NCI-H526 treated with DMSO at 0.1 percent for 48 hours (cell line): Measurements from ENCODE around the gene LDHD.

Source experiments
- DNase-seq: peaks from one replicate; lab custom pipeline; 2025; lab: John Stamatoyannopoulos, UW

The LDHD gene

DNA sequence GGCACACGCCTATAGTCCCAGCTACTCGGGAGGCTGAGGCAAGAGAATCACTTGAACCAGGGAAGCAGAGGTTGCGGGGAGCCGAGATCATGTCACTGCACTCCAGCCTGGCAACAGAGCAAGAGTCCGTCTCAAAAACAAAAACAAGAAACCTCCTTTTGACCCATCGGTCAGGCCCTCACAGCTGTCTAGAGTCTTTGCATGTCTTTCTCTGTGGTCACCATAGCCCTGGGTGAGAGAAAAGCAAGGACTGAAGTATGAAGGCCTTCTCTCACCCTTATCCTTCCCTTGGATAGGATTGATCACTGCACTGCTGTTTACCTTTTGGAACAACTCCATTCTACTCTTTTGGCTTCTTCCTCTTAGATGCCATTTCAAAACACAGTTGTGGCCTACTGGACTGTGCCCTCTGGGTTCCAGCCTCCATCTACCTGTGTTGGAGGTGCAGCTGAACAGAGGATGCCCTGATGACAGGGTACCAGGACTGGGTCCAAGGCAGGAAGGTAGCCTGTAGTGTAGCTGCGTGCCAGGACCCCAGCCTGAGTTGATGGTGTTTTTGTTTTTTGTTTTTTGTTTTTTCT lies 37.1 kb downstream of the LDHD start:
- DNase-seq: no peak

DNA sequence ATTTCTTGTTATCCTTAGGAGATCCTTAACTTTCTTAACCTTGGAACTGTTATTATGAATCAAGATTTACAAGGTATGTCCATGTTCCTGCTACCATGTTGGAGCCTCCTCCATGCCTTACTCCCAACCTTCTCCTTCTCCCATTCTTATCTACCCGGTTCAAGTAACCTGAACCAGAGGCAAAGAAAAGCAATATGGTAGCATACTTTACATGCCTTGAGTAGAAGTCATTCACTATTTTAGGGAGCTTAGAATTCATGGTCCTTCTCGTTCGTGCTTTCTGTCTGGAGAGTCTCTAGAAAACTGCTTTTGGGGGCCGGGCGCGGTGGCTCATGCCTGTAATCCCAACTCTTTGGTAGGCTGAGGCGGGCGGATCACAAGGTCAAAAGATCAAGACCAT lies 37.7 kb downstream of the LDHD start:
- no peak for DNase-seq

DNA sequence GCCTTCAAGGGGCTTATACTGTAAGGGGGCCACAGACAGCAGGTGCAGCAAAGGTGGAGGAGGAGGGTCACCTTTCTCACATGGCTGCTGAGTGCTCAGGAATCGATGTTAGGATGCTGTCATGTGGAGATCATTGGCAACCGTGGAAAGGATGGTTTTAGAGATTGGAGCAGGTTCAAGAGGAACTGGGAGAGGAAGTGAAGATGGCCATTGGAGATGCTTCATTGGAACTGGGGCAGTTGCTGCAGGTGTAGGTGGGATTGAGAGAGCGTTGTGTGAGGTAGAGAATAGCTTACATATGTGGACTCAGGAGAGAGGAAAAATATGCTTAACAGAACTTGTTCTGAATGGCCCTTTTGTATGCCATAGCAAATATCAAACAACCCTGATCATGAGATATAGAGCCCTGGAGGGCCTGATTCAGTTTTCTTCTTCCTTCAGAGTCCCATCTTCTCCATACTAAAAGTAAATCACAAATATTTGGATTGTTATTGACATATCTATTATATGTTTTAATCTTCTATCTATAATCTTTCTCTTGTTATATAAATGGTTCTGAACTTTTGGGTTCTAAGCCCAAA lies 40.8 kb downstream of the LDHD start:
- DNase-seq: no peak

DNA sequence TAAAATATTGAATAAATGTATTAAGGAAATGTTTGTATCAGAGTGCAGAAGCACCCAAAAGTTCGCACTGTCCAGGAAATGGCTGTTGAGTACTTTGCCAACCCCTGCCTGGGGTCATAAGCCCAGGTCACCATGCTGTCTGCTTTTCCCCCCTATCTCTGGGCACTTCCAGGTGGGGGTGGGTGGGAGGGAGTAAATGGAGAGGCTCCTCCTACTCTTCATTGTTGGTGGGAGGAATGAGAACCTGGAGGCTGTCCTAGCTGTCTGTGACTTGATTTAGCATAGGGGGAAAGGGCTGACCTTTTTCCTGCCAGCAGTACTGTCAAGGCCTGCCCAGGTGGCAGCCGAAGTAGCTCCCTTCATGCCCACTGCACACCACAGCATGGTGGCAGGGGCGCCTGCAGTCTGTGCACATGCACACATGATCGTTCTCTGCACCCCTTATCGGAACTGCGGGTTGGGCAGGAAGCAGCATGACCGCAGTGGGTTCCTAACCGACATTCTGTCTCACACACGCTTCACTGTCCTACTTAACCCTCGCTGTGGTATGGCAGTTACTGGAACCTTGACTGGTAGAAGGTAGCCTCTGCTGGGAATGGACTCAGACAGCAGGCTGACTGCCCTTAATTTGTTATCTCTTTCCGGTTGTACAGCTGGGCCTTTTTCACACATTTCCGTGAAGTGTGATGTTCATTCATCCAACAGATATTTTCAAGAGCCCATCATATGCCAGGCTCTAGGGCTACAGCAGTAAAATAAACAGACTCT lies 41.5 kb downstream of the LDHD start:
- no peak for DNase-seq

DNA sequence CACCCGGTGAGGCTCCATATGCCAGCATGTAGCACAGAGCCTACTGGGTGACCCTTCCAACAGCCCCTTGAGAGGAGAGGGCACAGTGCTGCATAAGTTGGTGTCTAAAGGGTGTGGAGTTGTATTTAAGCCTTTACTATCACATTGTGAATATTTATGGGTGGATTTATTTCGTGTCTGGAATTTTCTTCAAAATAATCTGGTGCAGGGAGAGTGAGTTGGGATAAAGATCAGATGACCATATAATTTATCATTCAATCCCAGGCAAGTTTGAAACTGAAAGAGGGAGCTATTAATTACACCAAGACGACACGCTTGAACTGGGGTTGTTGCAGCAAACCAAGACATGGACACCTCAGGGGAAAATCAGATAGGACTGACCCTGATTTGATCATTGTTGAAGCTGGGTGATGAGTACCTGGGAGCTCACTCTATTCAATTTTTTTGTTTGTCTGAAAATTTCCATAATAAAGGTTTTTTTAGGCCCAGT lies 42.2 kb downstream of the LDHD start:
- no peak for DNase-seq

DNA sequence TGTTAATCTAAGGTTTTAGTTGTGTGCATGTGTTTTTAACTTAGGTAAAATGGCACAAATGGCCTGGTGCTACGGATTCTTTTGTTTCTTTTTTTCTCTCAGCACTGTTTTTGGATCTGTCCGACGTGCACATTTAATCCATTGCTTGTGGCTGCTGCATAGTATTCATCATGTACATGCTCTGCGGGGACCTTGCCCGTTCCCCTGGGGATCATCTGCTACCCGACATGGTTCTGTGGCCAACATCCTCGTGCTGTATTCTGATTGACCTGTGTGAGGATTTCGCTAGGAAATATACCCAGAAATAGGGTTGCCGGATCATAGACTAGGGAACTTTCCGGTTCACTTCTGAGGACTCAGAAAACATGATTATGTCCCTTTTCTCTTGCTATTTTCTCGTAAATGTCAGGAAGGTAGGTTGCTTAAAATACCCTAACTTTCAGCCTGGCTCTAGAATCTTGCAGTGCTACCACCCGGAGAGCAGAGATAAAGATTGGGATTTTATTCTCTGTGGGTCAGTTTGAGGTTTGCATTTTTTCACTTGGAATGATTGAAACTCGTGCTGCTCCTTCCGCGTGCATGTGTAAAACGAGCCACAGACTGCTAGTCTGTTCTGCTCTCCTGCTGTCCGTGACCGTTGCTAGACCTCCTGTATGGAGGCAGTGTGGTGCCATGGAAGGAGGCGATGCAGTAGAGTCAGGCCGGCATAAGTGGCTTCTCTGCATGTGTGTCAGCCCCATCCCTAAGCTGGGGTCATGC lies 42.9 kb downstream of the LDHD start:
- no peak for DNase-seq

DNA sequence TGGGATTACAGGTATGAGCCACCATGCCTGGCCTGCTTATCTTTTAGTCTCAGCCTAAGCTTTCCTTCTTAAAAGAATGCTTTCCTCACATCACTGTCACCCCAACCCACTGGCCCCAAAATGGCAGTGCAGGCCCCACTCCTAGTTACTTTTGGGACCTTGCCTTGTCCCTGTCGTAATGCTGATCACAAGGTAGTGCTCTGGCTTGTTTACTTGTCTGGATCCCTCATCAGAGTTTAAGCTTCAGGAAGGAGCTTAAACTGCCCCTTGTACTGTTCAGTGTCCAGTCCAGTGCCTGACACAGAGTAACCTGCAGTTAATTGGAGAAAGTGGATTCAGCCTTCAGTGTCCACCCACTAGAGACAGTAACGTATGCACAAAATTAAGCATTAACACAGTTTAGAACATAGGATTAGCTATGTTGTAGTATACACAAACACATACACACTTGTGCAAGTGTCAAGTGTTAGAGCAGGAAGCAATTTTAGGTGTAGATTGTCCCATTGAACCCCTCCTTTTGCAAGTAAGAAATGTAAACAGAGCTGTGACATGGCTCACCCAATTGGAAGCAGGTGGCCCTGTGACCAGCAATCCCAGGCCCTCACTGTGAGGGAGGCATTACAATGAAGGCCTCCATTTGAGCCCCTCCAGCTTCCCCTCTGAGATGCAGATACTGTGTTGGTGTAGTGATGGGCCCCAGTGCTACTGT lies 44.2 kb downstream of the LDHD start:
- DNase-seq: no peak

DNA sequence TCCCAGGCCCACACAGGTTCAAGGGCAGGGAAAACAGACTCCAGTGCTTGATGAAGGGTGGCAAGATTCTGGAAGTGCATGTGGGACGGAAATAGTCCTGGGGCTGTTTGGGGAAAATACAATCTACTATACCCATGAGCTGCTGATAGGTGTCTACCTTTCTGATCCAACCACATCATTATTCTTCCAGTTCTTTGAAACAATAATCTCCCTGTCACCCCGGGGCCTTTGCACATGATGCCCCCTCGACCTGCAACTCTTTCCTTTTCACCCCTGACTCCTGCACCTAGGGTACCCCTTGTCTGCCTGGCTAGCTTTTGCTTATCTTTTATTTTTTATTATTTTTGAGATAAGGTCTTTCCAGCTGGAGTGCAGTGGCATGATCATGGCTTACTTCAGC lies 45.0 kb downstream of the LDHD start:
- DNase-seq: no peak

DNA sequence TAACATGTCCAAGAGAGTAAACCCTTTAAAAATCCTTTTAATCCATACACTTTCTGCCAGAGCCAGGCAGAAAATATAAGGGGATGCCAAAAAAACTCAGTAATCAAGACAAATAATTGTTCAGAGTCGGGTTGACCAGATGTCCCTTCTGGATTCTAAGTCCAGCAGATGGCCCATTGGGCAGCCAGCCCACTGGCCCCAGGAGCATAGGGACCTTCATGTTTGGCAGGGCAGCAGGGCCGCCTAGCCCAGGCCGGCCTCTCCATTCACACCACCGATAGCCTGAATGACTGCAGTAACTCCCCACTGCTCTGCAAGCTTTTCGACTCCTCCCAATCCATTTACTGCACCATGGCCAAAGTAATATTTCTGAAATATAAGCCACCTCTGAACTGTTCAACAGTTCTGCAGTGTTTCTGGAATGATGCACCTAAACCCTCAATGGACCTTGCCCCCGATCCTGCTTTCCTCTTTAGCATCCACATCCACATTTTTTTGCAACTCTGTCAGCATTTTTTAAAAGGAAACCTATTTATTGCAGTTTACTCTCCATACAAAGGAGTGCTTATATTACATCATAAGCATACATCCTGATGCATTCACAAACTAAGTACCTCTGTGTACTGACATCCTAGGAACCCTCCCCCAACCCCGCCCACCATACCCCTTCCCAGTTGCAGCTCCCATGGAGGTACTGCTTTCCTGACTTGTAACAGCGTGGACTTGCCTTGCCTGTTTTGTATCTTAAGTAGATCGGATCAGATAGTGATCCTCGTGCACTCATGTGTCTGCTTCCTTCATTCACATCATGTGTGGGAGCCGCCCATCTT lies 46.4 kb downstream of the LDHD start:
- no peak for DNase-seq

DNA sequence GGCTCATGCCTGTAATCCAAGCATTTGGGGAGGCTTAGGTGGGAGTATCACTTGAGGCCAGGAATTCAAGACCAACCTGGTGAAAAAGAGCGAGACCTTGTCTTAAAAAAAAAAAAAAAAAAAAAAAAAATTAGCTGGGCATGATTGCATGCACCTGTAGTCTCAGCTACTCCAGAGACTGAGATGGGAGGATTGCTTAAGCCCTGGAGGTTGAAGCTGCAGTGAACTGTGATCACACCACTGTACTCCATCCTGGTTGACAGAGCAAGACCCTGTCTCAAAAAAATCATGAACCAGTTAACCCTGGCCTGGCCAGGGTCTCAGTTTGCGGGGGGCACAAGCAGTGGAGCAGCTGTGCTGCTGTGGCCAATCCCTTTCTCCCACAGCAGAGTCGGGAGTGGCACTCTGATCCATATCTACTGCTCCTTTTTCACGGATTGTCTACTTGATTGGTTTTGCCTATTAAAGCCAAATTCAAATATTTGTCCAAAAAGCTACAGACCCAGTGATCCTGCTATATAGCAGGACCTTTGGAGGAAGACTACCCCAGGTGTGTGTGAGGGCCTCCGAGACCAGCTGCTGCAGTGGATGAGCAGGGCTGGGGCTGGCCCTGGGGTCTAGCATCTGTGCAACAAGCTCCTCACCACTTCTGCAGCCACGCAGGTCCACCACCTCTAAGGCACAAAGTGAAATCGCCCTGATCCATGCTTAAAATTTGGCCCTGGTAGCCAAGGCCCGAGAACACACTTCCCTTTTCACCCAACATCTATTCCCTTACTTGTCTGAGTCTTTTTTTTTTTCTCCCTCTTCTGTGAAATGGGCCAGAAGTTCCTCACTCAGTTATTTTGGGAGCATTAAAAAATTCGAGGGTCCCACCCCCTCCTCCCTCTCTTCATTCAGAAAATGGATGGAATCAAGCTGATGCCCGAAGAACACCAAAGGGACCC lies 48.2 kb downstream of the LDHD start:
- no peak for DNase-seq

DNA sequence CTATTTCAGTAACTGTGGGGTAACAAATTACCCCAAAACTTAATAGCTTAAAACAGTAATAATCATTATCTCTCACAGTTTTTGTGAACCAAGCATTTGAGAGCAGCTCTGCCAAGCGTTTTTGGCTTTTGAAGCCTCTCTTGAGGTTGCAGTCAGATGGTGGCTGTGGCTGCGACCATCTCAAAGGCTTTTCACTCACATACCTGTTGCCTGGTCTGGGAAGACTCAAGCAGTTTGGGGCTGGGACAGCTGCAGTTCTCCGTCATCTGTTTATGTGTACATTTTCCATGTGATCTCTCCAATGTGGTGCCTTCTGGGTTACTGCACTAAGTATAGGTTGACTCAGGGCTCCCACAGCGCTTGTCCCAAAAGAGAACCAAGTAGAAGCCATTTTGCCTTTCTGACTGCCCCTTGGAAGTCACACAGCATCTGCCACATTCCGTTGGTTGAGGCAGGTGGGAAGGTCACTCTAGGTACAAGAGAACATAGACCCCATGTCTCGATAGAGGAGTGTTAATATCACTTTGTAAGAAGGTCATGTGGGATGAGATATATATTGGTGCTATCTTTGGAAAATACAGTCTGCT lies 49.6 kb downstream of the LDHD start:
- no peak for DNase-seq

DNA sequence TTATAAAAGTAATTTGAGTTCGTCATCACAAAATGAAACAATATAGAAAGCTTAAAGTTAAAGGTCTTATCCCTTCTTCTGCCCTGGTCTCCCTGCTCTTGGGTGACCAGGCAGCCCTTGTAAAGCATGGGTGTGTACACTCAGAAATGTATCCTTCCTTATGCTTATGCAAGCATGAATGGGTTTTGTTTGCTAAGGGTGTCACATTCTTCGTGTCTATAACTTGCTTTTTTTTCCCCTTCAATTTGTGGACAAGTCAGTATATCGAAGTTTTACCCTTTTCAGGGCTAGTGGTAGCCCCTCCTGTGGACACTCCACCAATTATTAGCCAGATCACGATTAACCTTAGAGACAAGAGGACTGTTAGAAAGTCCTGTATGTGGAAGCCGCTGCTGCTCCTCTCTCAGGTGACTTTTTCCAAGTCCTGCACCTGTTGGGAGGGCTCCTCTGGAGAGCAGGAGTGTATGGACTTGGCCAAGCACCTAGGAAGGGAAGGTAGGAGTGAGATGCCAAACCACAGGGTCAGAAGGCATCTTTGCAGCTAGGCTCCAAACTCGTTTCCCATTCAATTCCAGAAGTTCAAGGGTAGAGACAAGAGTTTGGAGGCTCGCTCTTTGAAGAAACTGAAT lies 50.9 kb downstream of the LDHD start:
- DNase-seq: no peak

DNA sequence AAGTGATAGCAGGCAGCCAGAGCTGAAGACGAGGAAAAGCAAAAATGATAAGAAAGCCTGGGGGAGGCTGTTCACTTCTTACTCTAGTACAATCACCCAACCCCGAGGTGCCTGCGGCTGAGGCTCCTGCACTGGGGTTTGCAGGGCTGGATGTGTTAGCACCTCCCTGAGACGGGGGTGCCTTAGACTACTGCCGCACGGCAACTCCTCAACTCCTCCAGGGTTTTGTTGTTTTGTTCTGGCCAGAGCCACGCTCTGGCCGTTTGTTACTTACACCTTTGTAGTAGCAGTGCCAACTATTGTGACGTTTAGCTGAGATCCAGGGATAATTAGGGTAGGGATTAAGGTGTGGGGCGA lies 51.5 kb downstream of the LDHD start:
- no peak for DNase-seq

DNA sequence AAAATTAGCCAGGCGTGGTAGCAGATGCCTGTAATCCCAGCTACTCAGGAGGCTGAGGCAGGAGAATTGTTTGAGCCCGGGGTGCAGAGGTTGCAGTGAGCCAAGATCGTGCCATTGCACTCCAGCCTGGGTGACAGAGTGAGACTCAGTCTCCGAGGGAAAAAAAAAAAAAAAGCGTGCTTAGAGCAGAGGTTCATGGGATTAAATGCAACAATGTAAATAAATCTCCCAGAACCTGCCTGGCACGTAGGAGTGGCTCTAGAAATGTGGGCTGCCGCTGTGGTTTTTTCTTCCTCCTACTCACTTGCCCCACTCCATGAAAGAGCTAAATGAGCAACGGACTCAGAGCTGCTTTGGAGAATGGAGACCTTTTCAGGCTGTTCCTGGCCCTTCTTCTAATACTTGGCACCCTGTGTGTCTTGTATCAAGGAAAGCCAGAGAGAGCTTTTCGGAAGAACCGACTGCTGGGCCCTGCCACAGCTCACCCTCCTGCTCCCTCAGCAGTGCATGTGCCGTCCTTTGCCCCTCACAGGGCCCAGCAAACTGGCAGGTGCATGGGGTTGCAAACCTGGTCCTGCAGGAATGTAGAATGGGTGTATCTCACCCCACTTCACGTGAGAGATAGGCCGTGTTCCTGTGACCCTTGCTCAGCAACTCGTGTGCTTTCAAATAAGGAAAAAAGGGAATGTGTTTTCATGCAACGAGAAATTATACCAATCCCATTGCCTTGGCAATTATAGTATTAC lies 52.0 kb downstream of the LDHD start:
- no peak for DNase-seq

DNA sequence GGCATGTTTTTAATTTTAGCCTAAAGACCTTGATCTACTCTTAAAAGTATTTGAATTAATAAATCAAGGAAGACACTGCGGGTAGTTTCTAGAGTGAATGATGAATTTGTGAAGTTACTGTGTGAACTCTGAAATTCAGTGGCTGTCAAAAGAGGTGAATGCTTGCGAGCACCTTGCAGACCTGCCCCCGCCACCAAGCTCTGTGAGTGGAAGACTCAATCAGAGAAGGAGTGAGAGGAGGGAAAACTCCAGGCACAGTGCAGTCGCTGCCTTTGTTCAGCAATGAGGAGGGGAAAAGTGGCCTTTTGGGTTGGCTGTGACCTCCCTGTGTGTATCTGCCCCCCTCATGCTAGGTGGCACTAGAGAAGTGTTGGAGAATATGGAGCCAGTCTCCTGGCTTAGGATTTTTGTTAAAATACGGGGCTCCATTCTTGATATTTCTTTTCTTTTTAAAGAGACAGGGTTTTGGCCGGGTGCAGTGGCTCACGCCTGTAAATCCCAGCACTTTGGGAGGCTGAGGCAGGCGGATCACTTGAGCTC lies 53.0 kb downstream of the LDHD start:
- no peak for DNase-seq

DNA sequence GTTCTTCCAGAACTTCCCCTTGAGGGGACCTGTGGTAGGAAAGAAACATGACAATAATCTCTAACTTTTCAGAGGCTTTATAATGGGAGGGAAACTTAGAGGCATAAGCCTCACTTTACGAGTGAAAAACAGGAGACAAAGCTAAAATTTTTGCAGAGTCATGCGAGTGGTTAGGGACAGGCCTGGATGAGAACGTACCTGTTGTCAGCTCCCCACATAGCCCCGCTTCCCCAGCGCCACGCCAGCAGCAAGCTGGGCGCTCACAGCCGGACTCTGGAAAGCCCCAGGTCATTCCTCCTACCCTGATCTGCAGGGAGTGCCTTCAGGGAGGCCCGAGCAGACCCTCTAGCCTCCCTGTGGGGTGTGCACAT lies 53.6 kb downstream of the LDHD start:
- DNase-seq: no peak

DNA sequence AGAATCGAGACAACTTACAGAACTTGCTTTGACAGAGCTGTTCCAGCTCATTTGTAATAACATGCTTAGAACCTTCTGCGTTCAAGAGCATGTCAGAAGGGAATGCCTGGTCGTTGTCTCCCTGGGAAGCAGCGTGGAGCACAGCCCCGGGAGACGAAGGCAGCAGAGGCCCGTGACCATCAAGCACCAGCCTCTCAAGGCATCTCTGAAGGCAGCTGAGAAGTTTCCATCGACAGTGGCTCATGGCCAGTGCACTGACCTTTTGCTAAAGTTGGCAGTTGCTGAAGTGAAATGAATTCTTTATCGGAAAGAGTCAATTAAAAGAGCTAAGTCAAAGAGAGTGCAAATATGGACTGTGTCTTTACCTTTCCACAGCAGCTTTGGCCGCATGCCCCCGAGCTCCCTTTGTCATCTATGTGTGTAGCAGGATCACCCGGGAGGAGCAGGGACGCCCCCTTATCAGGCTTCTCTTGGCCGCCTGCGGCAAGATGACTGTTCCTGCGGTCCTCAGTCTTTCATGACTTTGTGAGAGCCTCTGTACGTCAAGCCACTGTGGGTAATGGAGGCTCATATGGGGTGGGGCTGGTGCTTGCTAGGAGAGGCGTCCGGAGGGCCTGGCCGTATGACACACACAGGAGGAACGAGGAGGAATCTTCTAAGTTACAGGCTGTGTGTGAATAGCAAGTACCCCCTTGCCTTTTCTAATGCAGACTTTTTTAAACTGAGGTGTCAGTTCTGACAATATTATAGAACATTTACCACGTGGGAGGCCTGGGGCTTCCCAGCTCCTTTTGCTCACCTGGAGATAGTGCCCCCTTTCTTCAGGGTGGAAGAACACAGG lies 54.2 kb downstream of the LDHD start:
- DNase-seq: no peak
